Glutamatergic neuron (in vitro differentiated cells): Measurements from ENCODE around the gene CLNK. TPM values are rescaled to one million over a fixed set of nuclear protein-coding genes. Genes with fewer than 3 reads are reported as not detected.

Experiments
- DNase-seq: peaks from one replicate; pipeline ENCODE4 v3.0.0; 2022
- H3K27ac Mint-ChIP-seq: one replicate; pipeline ENCODE4 v1.8.0; 2020; ENCODE audit warnings: mild to moderate bottlenecking, mixed read lengths, inconsistent platforms; ENCODE audit not compliant: unreplicated experiment
- H3K27me3 Mint-ChIP-seq: one replicate; pipeline ENCODE4 v1.8.0; 2020; ENCODE audit warnings: mild to moderate bottlenecking, moderate library complexity, mixed read lengths, inconsistent platforms; ENCODE audit not compliant: unreplicated experiment
- H3K36me3 Mint-ChIP-seq: one replicate; pipeline ENCODE4 v1.8.0; 2020; ENCODE audit warnings: mild to moderate bottlenecking, mixed read lengths, inconsistent platforms; ENCODE audit not compliant: unreplicated experiment
- H3K4me1 Mint-ChIP-seq: one replicate; pipeline ENCODE4 v1.8.0; 2020; ENCODE audit warnings: mild to moderate bottlenecking, low read depth, mixed read lengths, inconsistent platforms; ENCODE audit not compliant: unreplicated experiment
- H3K4me3 Mint-ChIP-seq: one replicate; pipeline ENCODE4 v1.8.0; 2020; ENCODE audit warnings: mild to moderate bottlenecking, mixed read lengths, inconsistent platforms; ENCODE audit not compliant: unreplicated experiment
- H3K9me3 Mint-ChIP-seq: one replicate; pipeline ENCODE4 v1.8.0; 2020; ENCODE audit warnings: mild to moderate bottlenecking, moderate library complexity, mixed read lengths, inconsistent platforms; ENCODE audit not compliant: unreplicated experiment
- CTCF ChIP-seq: fragments of 200-600 bp; sonication (generic); IDR thresholded peaks from one replicate; pipeline ENCODE4 v1.5.0; 2021; ENCODE audit not compliant: partially characterized antibody, unreplicated experiment
- total RNA-seq: library from RNA; stranded (reverse); fragmentation: NEBNext Ultra II Directional; extraction: Animal tissue kit (Norgen Biotek cat#: 25700); gene quantifications from one replicate; pipeline ENCODE4 v1.2.1, GENCODE V29; 2021; ENCODE audit not compliant: unreplicated experiment

CLNK gene
- total RNA-seq, 1 donor from 2014 or later = not detected

GRCh38 chr4:10448991-10449390, 235.6 kb downstream of the CLNK start:
- Mint-ChIP-seq H3K9me3 (peaks cover 8% of the 10 kb centered on the region), H3K36me3 (peaks cover 70% of the 10 kb centered on the region), H3K27me3 (peaks cover 4% of the 10 kb centered on the region), H3K27ac (no peak overlapping the region), H3K4me3 (no peak overlapping the region), H3K4me1 (peaks cover 3% of the 10 kb centered on the region)
- no peak for TF ChIP-seq CTCF
- DNase-seq = no peak

- no peak for TF ChIP-seq CTCF
- no peak for DNase-seq
- peaks cover 6% of the 10 kb centered on the region for H3K4me1 Mint-ChIP-seq
- H3K36me3 Mint-ChIP-seq = peaks cover 56% of the 10 kb centered on the region
- no peak overlapping the region for H3K27ac Mint-ChIP-seq
- H3K4me3 Mint-ChIP-seq = no peak overlapping the region
- H3K9me3 Mint-ChIP-seq = peaks cover 4% of the 10 kb centered on the region
- H3K27me3 Mint-ChIP-seq = peaks cover 4% of the 10 kb centered on the region
Observed at GRCh38 chr4:10442976-10443375, 241.6 kb downstream of the CLNK start.

GRCh38 chr4:10441512-10441911, 243.1 kb downstream of the CLNK start:
- TF ChIP-seq CTCF = no peak
- Mint-ChIP-seq H3K4me3 (no peak overlapping the region), H3K9me3 (no peaks in the 10 kb centered on the region), H3K36me3 (peaks cover 44% of the 10 kb centered on the region), H3K4me1 (peaks cover 8% of the 10 kb centered on the region), H3K27me3 (no peaks in the 10 kb centered on the region), H3K27ac (peak overlapping the region; percentile 52)
- no peak for DNase-seq

- no peak overlapping the region for H3K27ac Mint-ChIP-seq
- TF ChIP-seq CTCF = no peak
- DNase-seq = no peak
Observed at GRCh38 chr4:10438924-10439323, 245.6 kb downstream of the CLNK start.

GRCh38 chr4:10437735-10438134, 246.8 kb downstream of the CLNK start:
- Mint-ChIP-seq H3K9me3 (no peaks in the 10 kb centered on the region), H3K27me3 (no peaks in the 10 kb centered on the region)

More at GRCh38 chr4:10438924-10439323, 245.6 kb downstream of the CLNK start:
- Mint-ChIP-seq H3K4me1 (peaks cover 8% of the 10 kb centered on the region), H3K27me3 (no peaks in the 10 kb centered on the region), H3K4me3 (no peak overlapping the region), H3K36me3 (peaks cover 18% of the 10 kb centered on the region), H3K9me3 (no peaks in the 10 kb centered on the region)

More at GRCh38 chr4:10437735-10438134, 246.8 kb downstream of the CLNK start:
- no peak for TF ChIP-seq CTCF
- H3K4me3 Mint-ChIP-seq = no peak overlapping the region
- peaks cover 7% of the 10 kb centered on the region for H3K36me3 Mint-ChIP-seq
- H3K27ac Mint-ChIP-seq = no peak overlapping the region
- H3K4me1 Mint-ChIP-seq = peaks cover 8% of the 10 kb centered on the region
- no peak for DNase-seq

Other genes with a start within 250 kb of the CLNK start
- gene ZNF518B, start 227.3 kb downstream of the CLNK start, total RNA-seq = 41.3 TPM